Astrocyte (in vitro differentiated cells and primary cell): Measurements from ENCODE around the gene SPPL2B.

Experiments
- EZH2 ChIP-seq: IDR thresholded peaks from 2 replicates; pipeline ENCODE4 v1.6.1; 2012; ENCODE audit warnings: mild to moderate bottlenecking, low read length, inconsistent platforms; ENCODE audit not compliant: insufficient read depth
- TF ChIP-seq, protein P1 (sequence below): IDR thresholded peaks from 2 replicates; pipeline ENCODE4 v1.5.1; 2011; ENCODE audit warnings: low read depth, mild to moderate bottlenecking, inconsistent platforms, low read length, moderate library complexity; ENCODE audit not compliant: insufficient read depth

DNA sequence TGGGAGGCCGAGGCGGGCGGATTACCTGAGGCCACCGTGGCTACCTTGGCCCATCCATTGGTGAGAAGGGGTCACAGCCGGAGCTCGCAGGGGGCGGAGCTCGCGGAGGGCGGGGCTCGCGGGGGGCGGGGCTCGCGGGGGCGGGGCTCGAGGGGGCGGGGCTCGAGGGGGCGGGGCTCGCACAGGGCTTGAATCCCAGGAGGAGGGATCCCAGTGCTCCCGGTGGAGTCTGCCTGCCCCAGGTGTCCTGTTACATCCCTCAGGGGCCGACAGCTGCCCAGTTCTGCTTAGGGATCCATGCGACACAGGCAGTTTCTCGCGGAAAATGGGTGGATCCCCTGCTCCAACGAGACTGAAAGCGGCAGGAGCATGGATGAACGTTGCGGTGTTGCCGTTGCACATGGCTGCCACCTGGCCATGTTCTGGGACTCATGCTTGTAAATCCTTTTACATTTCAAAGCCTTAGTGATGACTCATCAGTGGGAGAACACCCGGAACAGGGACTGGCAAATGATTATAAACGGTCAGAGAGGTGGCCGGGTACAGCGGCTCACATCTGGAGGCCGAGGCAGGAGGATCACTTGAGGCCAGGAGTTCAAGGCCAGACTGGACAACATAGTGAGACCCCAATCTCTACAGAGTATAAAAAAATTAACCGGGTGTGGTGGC, 56.7 kb downstream of the SPPL2B start:
- TF ChIP-seq, protein P1, sequence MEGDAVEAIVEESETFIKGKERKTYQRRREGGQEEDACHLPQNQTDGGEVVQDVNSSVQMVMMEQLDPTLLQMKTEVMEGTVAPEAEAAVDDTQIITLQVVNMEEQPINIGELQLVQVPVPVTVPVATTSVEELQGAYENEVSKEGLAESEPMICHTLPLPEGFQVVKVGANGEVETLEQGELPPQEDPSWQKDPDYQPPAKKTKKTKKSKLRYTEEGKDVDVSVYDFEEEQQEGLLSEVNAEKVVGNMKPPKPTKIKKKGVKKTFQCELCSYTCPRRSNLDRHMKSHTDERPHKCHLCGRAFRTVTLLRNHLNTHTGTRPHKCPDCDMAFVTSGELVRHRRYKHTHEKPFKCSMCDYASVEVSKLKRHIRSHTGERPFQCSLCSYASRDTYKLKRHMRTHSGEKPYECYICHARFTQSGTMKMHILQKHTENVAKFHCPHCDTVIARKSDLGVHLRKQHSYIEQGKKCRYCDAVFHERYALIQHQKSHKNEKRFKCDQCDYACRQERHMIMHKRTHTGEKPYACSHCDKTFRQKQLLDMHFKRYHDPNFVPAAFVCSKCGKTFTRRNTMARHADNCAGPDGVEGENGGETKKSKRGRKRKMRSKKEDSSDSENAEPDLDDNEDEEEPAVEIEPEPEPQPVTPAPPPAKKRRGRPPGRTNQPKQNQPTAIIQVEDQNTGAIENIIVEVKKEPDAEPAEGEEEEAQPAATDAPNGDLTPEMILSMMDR: no peak
- TF ChIP-seq EZH2: no peak
